GM23338 (cell line): ENCODE measurements around the gene XPO6. TPM values are rescaled to one million over a fixed set of nuclear protein-coding genes. Genes with fewer than 3 reads are reported as not detected.

Source experiments
- ATAC-seq: fragments of 200-7000 bp; cut with Tn5 transposase; 3 replicates; pipeline ENCODE4 v1.9.1; 2020
- DNase-seq: peaks from one replicate; pipeline ENCODE4 v3.0.0-alpha.2; 2015; ENCODE audit warnings: low spot score
- H2AFZ ChIP-seq: fragments of 200-600 bp; sonication (generic); 2 replicates; pipeline ENCODE4 v1.8.0; 2016; ENCODE audit warnings: antibody characterized with exemption, mild to moderate bottlenecking, moderate library complexity
- H3F3A ChIP-seq: fragments of 200-600 bp; sonication (generic); replicated peaks from 2 replicates; pipeline ENCODE4 v1.8.0; 2017; ENCODE audit warnings: antibody characterized with exemption, mixed run types, low read depth
- H3K27ac ChIP-seq: fragments of 200-600 bp; sonication (generic); 2 replicates; pipeline ENCODE4 v1.6.1; 2016; ENCODE audit warnings: low read depth
- H3K27me3 ChIP-seq: fragments of 200-600 bp; sonication (generic); 2 replicates; pipeline ENCODE4 v1.8.0; 2016; ENCODE audit warnings: mild to moderate bottlenecking, mixed run types, moderate library complexity; ENCODE audit not compliant: insufficient read depth
- H3K36me3 ChIP-seq: fragments of 200-600 bp; sonication (generic); 2 replicates; pipeline ENCODE4 v1.8.0; 2016; ENCODE audit warnings: mild to moderate bottlenecking; ENCODE audit not compliant: insufficient read depth
- H3K4me1 ChIP-seq: fragments of 200-600 bp; sonication (generic); 2 replicates; pipeline ENCODE4 v1.8.0; 2016; ENCODE audit warnings: mild to moderate bottlenecking, moderate library complexity; ENCODE audit not compliant: insufficient read depth
- H3K4me2 ChIP-seq: fragments of 200-600 bp; sonication (generic); 2 replicates; pipeline ENCODE4 v1.7.1; 2017; ENCODE audit warnings: mixed run types
- H3K4me3 ChIP-seq: fragments of 200-600 bp; sonication (generic); 2 replicates; pipeline ENCODE4 v1.6.1; 2016; ENCODE audit warnings: mixed run types
- H3K79me2 ChIP-seq: fragments of 200-600 bp; sonication (generic); replicated peaks from 2 replicates; pipeline ENCODE4 v1.8.0; 2017; ENCODE audit warnings: mild to moderate bottlenecking; ENCODE audit not compliant: insufficient read depth
- H3K9me2 ChIP-seq: fragments of 200-600 bp; sonication (generic); 2 replicates; pipeline ENCODE4 v1.8.0; 2017; ENCODE audit not compliant: insufficient read depth
- H4K20me1 ChIP-seq: fragments of 200-600 bp; sonication (generic); replicated peaks from 2 replicates; pipeline ENCODE4 v1.8.0; 2017; ENCODE audit warnings: mild to moderate bottlenecking; ENCODE audit not compliant: insufficient read depth
- H3K27ac Mint-ChIP-seq: 2 replicates; pipeline ENCODE4 v1.8.0; 2020; ENCODE audit warnings: inconsistent platforms, mild to moderate bottlenecking, moderate library complexity, mixed read lengths
- H3K27me3 Mint-ChIP-seq: 3 replicates; pipeline ENCODE4 v1.8.0; 2022; ENCODE audit warnings: low read depth, mild to moderate bottlenecking, moderate library complexity, mixed read lengths, inconsistent platforms; ENCODE audit not compliant: insufficient read depth, poor library complexity
- H3K36me3 Mint-ChIP-seq: 3 replicates; pipeline ENCODE4 v1.8.0; 2021; ENCODE audit warnings: low read depth, mild to moderate bottlenecking, inconsistent platforms, moderate library complexity, mixed read lengths
- H3K4me1 Mint-ChIP-seq: 3 replicates; pipeline ENCODE4 v1.8.0; 2020; ENCODE audit warnings: mild to moderate bottlenecking, inconsistent platforms, mixed read lengths
- H3K4me3 Mint-ChIP-seq: 3 replicates; pipeline ENCODE4 v1.8.0; 2021; ENCODE audit warnings: moderate library complexity, mild to moderate bottlenecking, inconsistent platforms, mixed read lengths
- H3K9me3 Mint-ChIP-seq: 3 replicates; pipeline ENCODE4 v1.8.0; 2020; ENCODE audit warnings: moderate library complexity, mild to moderate bottlenecking, inconsistent platforms, mixed read lengths
- CREB1 ChIP-seq: fragments of 250-450 bp; sonication (Bioruptor Pico); IDR thresholded peaks from 2 replicates; pipeline ENCODE4 v1.5.0; 2020; ENCODE audit warnings: low read depth, mild to moderate bottlenecking, moderate library complexity
- EZH2 ChIP-seq: fragments of 200-600 bp; sonication (generic); IDR thresholded peaks from one replicate; pipeline ENCODE4 v1.8.0; 2017; ENCODE audit warnings: antibody characterized with exemption, mild to moderate bottlenecking, low read depth; ENCODE audit not compliant: unreplicated experiment
- JUNB ChIP-seq: IDR thresholded peaks from one replicate; pipeline ENCODE4 v1.6.1; 2016; ENCODE audit warnings: antibody characterized with exemption; ENCODE audit not compliant: unreplicated experiment
- NANOG ChIP-seq: IDR thresholded peaks from 2 replicates; pipeline ENCODE4 v1.6.1; 2016; ENCODE audit warnings: antibody characterized with exemption, borderline replicate concordance
- POLR2AphosphoS5 ChIP-seq: IDR thresholded peaks from 2 replicates; pipeline ENCODE4 v1.6.1; 2016; ENCODE audit warnings: antibody characterized with exemption, low read depth
- STAT1 ChIP-seq: IDR thresholded peaks from one replicate; pipeline ENCODE4 v1.6.1; 2016; ENCODE audit warnings: antibody characterized with exemption; ENCODE audit not compliant: unreplicated experiment
- ZNF114 ChIP-seq: fragments of 250-450 bp; sonication (Bioruptor Pico); IDR thresholded peaks from 2 replicates; pipeline ENCODE4 v1.5.0; 2020; ENCODE audit warnings: mild to moderate bottlenecking, moderate library complexity
- ZNF331 ChIP-seq: fragments of 250-450 bp; sonication (Bioruptor Pico); IDR thresholded peaks from 2 replicates; pipeline ENCODE4 v1.5.0; 2020; ENCODE audit warnings: low read depth, mild to moderate bottlenecking, moderate library complexity
- polyA plus RNA-seq: library from polyadenylated mRNA; unstranded; fragments of >200 nt; fragmentation: Nextera tagmentation; extraction: Ambion mirVana; gene quantifications from 2 replicates; pipeline ENCODE4 v1.2.1, GENCODE V29; 2016
- total RNA-seq: library from RNA; depleted of rRNA; stranded (reverse); fragments of >200 nt; shearing (Covaris generic); gene quantifications from 2 replicates; pipeline ENCODE4 v1.2.3, GENCODE V29; 2014
- TF ChIP-seq, protein P1 (sequence below): IDR thresholded peaks from 2 replicates; pipeline ENCODE4 v1.6.1; 2016; ENCODE audit warnings: antibody characterized with exemption
- TF ChIP-seq, protein P2 (sequence below), 2 experiments: fragments of 200-600 bp in 1 of 2; sonication (generic) in 1 of 2; conservative IDR thresholded peaks; 2 replicates each; pipeline versions ENCODE4 v1.5.1 to v1.6.1; 2016 to 2017; ENCODE audit warnings: antibody characterized with exemption in 2 of 2, low read depth in 2 of 2, mild to moderate bottlenecking in 2 of 2, moderate library complexity in 1 of 2

The XPO6 gene
- total and polyA plus RNA-seq, 2 experiments from 2014 or later = 83.9 to 178 TPM

DNA sequence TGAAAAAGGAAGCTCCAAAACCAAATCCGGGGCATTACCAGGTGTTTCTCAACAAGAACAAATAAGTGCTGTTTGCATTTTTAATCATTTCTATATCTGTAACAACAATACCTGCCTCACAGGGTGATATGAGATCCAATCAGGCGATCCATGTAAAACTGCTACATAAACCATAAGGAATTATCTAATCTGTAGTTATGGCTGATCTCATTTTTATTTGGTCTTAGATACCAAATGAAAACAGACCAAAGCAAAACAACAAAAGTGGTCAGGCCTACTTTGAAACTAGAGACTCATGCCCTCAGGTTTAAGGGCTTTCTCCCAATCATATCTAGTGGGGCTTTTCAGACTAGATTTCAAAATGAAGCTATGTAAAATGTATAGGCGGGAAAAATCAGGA is 28.3 kb downstream of the XPO6 start (continued):
- TF ChIP-seq, protein P1, sequence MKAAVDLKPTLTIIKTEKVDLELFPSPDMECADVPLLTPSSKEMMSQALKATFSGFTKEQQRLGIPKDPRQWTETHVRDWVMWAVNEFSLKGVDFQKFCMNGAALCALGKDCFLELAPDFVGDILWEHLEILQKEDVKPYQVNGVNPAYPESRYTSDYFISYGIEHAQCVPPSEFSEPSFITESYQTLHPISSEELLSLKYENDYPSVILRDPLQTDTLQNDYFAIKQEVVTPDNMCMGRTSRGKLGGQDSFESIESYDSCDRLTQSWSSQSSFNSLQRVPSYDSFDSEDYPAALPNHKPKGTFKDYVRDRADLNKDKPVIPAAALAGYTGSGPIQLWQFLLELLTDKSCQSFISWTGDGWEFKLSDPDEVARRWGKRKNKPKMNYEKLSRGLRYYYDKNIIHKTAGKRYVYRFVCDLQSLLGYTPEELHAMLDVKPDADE = no peak
- no peak for TF ChIP-seq EZH2
- no peak for TF ChIP-seq JUNB
- no peak for TF ChIP-seq ZNF114 (CRISPR knock-in tag)
- TF ChIP-seq, protein P2, sequence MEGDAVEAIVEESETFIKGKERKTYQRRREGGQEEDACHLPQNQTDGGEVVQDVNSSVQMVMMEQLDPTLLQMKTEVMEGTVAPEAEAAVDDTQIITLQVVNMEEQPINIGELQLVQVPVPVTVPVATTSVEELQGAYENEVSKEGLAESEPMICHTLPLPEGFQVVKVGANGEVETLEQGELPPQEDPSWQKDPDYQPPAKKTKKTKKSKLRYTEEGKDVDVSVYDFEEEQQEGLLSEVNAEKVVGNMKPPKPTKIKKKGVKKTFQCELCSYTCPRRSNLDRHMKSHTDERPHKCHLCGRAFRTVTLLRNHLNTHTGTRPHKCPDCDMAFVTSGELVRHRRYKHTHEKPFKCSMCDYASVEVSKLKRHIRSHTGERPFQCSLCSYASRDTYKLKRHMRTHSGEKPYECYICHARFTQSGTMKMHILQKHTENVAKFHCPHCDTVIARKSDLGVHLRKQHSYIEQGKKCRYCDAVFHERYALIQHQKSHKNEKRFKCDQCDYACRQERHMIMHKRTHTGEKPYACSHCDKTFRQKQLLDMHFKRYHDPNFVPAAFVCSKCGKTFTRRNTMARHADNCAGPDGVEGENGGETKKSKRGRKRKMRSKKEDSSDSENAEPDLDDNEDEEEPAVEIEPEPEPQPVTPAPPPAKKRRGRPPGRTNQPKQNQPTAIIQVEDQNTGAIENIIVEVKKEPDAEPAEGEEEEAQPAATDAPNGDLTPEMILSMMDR (conservative IDR thresholded peaks at IDR 0.05; ENCODE audit: low read depth in 2 of 2) = no peak
- TF ChIP-seq POLR2AphosphoS5 = no peak
- TF ChIP-seq STAT1 = no peak
- TF ChIP-seq CREB1 (CRISPR knock-in tag) = no peak

DNA sequence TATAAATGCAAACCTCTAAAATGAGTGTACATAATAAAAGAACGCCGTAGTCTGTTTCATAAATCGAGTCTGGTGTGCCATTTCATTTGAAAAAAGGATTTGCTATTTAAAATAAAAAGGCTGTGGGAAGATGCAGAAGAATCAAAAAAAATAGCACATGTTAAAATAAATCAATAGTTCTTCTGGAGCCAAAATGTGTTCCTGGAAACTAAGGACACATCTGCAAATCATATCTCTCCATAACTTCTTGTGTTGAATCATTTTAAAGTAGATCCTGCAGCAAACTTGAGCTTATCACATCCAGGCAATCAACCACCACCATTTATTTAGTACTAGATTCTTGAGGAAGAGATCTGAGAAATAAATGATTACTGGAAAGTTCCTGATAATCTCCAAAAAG is 29.0 kb downstream of the XPO6 start:
- Mint-ChIP-seq H3K9me3 (0 out of 3 replicates have a peak, but pooled peaks cover 3% of the 10 kb centered on the region), H3K27me3 (peaks cover 1% of the 10 kb centered on the region), H3K4me1 (peaks cover 31% of the 10 kb centered on the region), H3K36me3 (peaks cover 32% of the 10 kb centered on the region), H3K4me3 (no peak overlapping the region), H3K27ac (no peak overlapping the region)
- Histone ChIP-seq H3K4me1 (peaks cover 10% of the 10 kb centered on the region; the same call in 1 of the 2 replicates), H3K36me3 (no peaks in the 10 kb centered on the region; the same call in 1 of the 2 replicates), H4K20me1 (peaks cover 57% of the 10 kb centered on the region), H3K79me2 (peaks cover 100% of the 10 kb centered on the region), H2AFZ (no peak overlapping the region), H3K27ac (0 out of 2 replicates have a peak overlapping the region, but pooled peaks have one; percentile 50), H3K4me3 (no peak overlapping the region), H3K9me2 (no peaks in the 10 kb centered on the region), H3F3A (no peaks in the 10 kb centered on the region), H3K27me3 (no peaks in the 10 kb centered on the region), H3K4me2 (no peak overlapping the region)
- ATAC-seq (no peak), DNase-seq (no peak)
- TF ChIP-seq NANOG (no peak), EZH2 (no peak), ZNF331 (CRISPR knock-in tag) (no peak)
- TF ChIP-seq, protein P1 = no peak
